Left ventricle myocardium superior (tissue), 1 donor: ENCODE results near the gene IQSEC3. TPM values are rescaled to one million over a fixed set of nuclear protein-coding genes. Genes with fewer than 3 reads are reported as not detected.
"Not testable (repeated sequence)": the region's sequence is repeated elsewhere in the genome, so short reads cannot be mapped to it uniquely, and the experiment has no call there.

Experiments used
- ATAC-seq: fragments of 200-7000 bp; cut with Tn5 transposase; one replicate; pipeline ENCODE4 v1.9.1; 2020; ENCODE audit warnings: mild to moderate bottlenecking, moderate library complexity
- DNase-seq: peaks from one replicate; pipeline ENCODE4 v3.0.0-alpha.2; 2020
- intact Hi-C: fragments of 100-400 bp; cut with micrococcal nuclease; formaldehyde crosslinking; loops from one replicate; pipeline ENCODE4 v1.11.0; 2022
- total RNA-seq: library from RNA; stranded (reverse); fragmentation: NEBNext Ultra II Directional; extraction: Animal tissue kit (Norgen Biotek cat#: 25700); gene quantifications from one replicate; pipeline ENCODE4 v1.2.1, GENCODE V29; 2021
- donor health status: DM: no; HTN: yes; CAD: no; lungs with severe emphysema.

The IQSEC3 gene
- total RNA-seq, 1 donor from 2014 or later, result 1.3 TPM

DNA sequence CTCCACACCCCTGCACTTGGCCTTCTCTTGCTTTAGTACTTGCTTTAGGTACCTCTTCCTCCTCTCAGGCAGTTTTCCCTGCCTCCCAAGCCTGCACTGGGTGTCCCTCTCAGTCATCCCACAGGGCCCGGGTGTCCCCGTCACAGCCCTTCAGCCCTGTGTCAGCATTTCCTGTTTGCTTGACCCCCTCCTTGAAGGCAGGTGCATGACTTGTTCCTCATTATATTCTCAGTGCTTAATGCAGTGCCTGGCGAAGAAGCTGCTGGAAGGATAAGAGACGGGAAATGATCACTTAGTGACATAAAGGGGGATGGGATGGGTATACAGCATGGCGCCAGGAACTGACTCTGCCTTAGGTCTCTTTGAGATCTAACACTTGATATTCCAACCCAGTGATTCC lies 61.5 kb downstream of the IQSEC3 start:
- ATAC-seq (peak; percentile 49), DNase-seq (no peak)
- intact Hi-C loops, result no loop called here

DNA sequence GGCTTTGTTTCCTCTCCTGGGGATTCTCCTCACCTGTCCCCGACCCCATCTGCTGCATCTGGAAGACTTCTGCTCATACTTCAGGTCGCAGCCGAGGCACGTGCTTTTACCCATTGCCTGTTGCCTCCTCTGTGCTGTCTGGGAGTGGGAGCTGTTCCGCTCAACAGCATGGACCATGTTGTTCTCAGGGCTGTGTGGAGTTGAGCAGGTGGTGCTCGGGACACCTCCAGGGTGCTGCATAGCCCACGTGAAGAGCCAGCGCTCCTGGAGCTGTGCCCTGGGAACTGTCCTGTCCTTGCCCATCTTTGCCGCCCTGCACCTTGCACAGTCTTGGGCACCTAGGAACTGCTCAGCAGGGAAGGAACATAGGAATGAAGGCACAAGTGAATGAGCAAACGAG lies 62.4 kb downstream of the IQSEC3 start:
- intact Hi-C loops, result no loop called here
- ATAC-seq (no peak), DNase-seq (no peak)

DNA sequence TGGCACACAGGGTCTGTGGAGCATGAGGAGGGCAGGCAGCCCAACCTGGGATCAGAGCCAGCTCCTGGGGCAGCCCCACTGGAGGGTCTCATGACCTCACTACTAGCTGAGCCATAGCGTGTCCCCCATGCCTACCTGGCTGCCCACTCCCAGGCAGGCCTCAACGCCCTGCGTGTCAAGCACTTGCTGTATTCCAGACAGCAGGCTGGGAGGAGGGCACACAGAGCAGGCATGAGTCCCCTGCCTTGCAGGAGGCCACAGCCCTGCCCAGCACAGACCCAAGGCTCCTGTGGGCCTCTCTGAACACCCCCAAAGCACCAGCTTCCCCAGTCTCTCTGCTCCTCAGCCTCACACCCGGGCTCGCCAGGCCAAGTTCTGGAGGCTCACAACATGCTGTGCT lies 64.0 kb downstream of the IQSEC3 start:
- intact Hi-C loops, result no loop called here
- ATAC-seq (no peak), DNase-seq (no peak)

DNA sequence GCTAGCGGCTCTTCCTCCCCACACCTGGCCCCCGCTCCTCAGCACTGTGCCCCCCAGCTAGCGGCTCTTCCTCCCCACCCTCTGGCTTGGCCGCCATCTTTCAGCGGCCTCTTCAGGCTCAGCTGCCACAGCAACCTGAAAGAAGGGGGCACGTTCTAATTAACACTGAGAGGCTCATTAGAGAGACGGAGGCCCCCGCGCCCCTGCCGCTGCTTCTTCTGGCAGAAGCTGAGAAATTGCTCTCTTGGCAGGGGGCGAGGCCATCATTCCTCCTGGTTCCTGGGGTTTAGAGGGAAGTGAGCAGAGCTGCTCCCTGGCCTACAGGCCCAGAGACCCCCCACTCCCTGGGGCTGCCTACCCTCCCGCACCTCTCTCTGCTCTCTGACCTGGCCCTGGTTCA lies 64.4 kb downstream of the IQSEC3 start:
- no peak for DNase-seq

DNA sequence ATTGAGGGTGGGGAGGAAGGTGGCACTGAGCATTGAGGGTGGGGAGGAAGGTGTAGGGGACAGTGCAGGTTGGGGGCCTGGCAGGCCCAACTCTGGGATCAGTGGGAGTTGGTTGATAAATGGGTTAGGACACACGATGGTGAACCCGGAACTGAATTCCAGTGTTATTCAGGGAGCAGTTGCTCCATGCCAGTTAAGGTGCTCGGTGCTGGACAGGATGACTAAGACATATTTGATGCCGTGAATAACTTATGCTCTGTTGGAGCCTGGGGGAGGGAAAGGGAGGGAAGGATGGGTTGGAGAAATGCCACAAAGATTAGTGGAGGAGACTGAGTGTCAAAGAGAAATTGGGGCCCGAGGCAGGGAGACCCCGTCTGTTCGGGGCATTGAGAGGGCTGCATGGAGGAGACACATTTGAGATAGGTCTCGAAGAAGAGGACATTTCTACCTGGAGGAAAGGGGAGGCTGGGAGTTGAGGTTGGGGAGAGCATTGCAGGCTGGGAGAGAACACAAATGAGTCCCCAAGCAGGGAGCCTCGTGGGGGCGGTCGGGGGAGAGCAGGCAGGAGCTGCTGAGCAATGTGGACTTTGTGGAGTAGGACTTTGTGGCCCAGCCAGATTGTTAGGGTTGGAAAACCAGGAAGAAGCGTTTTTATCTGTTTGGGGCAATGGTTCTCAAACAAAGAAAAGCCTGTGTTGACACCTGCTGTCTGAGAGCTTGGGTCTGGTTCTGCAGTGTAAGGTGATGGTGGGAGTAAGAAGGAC lies 65.3 kb downstream of the IQSEC3 start:
- DNase-seq (no peak), ATAC-seq (no peak)
- intact Hi-C loops, result no loop called here

More for the DNA sequence above, 64.4 kb downstream of the IQSEC3 start:
- ATAC-seq, result no peak
- intact Hi-C loops, result no loop called here

DNA sequence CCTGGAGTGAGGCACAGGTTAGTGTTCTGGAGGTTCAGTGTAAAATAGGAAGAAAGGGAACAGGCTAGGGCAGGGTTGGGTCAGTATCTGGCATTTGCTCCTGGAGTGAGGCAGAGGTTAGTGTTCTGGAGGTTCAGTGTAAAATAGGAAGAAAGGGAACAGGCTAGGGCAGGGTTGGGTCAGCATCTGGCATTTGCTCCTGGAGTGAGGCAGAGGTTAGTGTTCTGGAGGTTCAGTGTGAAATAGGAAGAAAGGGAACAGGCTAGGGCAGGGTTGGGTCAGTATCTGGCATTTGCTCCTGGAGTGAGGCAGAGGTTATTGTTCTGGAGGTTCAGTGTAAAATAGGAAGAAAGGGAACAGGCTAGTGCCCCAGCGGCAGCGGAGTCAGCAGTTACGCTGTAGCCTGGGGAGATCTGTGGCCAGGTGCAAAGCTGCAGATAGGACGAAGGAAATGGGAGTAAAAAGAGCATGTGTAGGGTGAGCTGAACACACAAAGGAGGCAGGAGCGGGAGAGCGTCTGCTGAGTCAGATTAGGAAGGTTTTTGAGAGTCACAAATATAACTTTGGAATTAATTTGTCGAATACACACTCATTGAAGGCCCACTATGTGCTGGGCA lies 67.2 kb downstream of the IQSEC3 start:
- DNase-seq, intact Hi-C loops, ATAC-seq: not testable (repeated sequence)

DNA sequence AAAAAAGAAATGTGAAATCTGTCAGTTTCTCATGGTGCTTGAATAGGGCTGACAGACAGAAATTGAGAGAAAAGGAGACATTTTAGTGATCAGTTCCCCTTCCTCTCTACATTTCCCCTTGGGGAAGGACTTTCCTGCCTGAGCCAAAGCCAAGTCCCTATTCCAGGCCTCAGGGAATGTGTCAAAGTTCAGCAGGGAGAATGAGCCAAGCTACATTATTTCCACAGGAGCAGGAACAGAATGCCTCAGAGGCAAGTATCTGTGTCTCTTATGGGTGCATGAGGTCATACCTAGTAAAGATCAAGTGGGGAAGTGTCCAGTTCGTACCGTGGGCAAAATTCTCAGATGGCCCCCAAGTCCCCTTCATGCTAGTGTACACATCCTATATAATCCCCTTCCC lies 68.6 kb downstream of the IQSEC3 start:
- no peak for ATAC-seq
- intact Hi-C loops, result no loop called here
- no peak for DNase-seq

DNA sequence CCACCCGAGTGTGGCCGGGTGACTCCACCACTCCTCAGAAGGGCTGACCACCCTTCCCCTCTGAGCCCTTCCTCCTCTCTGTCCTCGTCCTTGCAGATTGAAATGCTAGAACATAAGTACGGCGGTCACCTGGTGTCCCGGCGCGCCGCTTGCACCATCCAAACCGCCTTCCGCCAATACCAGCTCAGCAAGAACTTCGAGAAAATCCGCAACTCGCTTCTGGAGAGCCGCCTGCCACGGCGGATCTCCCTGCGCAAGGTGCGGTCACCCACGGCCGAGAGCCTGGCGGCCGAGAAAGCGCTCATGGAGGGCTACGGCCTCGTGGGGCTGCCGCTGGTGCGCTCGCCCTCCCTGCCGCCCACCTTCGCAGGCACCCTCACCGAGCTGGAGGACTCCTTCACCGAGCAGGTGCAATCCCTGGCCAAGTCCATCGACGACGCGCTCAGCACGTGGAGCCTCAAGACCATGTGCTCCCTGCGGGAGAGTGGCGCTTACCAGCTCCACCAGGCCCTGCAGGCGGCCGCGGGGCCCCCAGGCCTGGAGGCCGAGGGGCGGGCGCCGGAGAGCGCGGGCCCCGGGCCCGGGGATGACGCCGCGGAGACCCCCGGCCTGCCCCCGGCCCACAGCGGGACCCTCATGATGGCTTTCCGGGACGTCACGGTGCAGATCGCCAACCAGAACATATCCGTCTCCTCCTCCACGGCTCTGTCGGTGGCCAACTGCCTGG lies 71.8 kb downstream of the IQSEC3 start:
- DNase-seq (no peak), ATAC-seq (no peak)
- intact Hi-C loops, result no loop called here

DNA sequence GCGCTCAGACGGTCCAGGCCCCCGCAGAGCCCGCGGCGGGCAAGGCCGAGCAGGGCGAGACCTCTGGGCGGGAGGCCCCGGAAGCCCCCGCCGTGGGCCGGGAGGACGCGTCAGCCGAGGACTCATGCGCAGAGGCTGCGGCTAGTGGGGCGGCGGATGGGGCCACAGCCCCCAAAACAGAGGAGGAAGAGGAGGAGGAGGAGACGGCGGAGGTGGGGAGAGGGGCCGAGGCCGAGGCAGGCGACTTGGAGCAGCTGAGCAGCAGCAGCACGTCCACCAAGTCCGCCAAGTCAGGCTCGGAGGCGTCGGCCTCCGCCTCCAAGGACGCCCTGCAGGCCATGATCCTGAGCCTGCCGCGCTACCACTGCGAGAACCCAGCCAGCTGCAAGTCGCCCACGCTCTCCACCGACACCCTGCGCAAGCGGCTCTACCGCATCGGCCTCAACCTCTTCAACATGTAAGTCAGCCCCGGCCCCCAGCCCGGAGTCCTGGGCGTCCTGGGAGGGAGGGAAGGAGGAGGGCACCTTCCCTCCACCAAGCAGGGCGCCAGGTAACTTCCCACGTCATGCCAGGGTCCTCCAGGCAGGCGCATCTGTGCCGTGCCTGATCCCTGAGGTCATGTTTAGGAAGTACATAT lies 72.4 kb downstream of the IQSEC3 start:
- intact Hi-C loops, result no loop called here
- DNase-seq (peak; percentile 57), ATAC-seq (peak; percentile 71)

DNA sequence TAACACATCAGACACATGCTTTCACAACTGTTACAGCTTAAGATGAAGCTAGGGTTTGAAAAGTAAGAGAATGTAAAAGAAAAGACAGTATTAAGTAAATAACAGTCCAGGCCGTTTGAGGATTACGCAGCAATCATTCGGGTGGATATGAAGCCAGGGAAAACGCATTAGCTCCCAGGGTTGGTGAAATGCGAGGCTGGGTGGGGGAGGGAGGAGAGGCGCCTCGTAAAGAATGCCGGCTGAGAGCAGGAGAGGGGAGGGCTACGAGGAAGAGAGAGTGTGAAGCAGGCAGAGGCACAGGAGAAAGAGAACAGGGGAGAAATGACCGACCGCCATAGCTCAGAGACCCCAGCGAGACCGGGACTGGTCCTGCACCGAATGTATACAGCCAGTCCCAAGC lies 73.0 kb downstream of the IQSEC3 start:
- intact Hi-C loops, result no loop called here
- ATAC-seq, result peak; percentile 37

DNA sequence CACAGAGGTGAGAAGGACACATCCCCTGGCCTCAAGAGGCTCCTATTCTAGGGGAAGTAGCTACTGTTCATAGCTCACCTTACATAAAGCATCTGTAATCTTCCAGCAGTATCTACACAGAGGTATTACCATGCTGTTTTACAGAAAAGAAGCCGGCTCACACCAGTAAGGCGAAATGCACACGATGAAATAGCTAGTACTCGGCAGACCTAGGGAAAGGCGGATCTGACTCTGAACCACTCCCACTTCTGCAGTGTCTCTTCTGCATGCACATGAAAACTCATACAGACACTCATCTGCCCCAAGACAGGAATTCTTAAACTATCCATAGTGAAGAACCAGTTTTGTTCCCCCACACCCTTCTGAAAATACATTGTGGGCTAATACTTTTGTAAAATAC lies 73.6 kb downstream of the IQSEC3 start:
- intact Hi-C loops, result no loop called here
- no peak for DNase-seq
- no peak for ATAC-seq

More for the DNA sequence above, 73.0 kb downstream of the IQSEC3 start:
- DNase-seq, result no peak

DNA sequence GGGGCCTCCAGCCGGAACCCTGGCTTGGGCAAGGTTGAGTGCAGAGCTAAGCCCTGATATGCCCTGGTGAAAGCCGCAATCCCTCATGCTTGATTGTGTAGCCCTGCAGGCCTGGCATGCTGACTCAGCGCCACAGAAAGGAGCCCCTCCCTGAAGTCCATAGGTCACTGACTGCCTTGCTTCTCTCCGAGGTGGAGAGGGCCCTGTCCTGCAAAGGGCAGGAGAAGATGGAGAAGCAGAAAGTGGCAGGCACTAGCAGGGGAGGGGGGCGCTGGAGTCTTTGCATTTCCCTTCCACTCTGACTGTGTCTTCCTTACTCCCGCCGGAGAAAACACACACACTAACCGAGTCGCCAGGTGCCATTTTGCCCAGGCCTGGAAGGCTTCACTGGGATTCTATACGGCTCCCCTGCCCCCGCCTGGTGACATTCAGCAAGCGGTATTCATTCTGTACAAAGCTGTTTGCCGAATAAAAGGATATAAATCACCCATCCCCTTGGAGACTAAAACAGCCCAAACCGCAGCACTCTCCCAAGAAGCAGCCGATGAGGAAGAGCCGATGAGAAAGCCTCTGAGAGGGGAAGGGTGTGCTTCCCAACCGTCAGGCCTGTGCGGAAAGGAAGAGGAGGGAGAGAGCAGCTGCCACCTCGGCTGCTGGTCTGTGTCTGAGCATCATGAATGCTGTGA lies 77.5 kb downstream of the IQSEC3 start:
- no peak for ATAC-seq
- intact Hi-C loops, result no loop called here
- DNase-seq, result no peak

DNA sequence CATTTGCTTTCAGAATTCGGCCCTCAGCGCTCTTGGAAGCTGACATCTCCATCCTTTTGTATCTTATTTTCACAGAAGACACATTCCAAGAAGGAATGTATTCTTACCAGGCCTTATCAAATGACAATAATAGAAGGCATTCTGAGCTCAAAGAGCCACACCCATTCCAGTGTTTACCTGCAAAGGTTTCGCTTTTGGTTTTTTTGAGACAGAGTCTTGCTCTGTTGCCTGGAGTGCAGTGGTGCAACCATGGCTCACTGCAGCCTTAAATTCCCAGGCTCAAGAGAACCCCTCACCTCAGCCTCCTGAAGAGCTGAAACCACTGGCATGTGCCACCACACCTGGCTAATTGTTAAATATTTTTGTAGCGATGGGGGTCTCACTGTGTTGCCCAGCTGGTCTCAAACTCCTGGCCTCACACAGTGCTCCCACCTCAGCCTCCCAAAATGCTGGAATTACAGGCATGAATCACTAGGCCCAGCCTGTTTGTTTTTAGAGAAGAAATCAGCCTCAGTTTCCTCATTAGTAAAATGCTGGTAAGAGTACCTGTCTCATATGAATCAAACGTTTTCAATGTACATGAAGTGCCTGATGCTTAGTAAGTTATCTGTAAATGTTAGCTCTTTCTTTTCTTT lies 78.2 kb downstream of the IQSEC3 start:
- intact Hi-C loops, result no loop called here
- DNase-seq, result no peak
- ATAC-seq, result no peak

DNA sequence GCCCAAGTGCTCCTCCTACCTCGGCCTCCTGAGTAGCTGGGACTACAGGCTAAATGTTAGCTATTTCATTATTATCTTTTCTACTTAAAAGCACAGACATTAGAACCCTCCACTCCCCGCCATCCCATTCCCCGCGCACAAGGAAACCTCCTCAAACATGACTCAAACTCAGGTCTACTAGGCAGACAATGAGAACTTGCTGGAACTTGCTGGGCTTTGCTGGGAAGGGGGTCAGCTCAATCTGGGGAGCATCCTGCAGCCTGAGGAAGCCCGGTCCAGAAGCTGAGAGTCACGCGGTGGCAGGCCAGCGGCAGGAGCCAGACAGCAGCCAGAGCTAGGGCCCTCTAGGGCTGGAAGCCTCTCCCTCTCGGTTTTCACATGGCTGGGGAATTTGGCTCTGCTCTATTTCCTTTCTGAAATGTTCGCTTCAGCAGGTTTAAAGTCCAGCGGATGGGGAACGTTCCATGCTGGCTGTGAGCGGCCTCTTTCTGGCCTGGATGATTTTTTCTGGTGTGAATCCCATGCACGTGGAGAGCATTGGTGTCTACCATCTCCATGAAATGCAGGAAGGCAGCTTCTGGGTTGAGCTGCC lies 78.9 kb downstream of the IQSEC3 start:
- intact Hi-C loops, result no loop called here
- ATAC-seq (no peak), DNase-seq (no peak)

DNA sequence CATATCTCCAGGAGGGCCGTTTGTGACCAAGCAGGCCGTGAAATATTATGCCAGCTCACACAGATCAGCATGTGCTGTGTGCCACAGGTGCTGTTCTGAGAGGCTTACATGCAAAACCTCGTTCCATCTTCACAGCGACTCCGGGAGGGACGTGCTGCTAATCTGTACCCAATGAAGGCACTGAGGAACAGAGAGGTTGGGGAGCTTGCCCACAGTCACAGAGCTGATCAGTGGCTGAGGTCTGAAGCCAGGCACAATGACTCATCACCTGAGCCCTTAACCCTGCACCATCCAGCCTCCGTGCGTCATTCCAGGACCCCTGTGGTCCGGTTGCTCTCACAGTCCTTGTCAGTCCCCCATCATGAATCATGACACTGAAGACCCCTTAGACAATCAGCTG lies 80.7 kb downstream of the IQSEC3 start:
- intact Hi-C loops, result no loop called here
- ATAC-seq (no peak), DNase-seq (no peak)

DNA sequence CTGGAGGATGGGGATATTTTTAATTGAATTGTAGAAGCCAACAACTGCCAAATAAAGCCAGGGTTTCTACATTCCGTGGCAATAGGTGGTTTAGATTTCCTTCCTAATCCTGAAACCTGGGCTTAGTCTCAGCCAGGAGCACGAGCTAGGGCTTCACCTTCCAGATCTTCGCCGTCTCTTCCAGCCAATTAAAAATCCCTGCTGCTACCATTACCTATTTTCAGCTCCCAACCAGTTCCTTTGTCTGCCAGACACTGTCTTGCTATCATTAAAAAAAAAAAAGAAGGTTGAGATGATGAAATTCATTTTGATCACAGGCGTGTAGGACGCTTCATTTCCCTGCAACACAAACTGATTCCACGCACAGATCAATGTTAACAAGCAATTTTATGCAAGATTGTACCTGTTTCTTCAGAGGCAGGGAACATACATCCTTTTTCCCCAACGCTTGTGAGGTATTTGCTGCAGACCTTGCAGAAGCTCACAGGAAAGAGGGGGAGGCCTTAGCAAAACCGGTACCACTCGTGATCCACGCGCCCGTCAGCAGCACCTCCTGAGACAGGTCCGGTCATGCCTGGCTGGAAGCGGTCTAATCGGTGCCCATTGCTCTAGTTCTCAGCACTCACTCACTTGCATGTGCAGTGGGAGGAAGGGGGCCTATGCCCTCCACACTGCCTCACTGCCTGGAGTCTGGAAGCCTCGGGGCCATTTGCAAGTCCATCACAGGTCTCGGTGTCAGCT lies 82.3 kb downstream of the IQSEC3 start:
- no peak for DNase-seq
- ATAC-seq, result no peak
- intact Hi-C loops, result no loop called here

DNA sequence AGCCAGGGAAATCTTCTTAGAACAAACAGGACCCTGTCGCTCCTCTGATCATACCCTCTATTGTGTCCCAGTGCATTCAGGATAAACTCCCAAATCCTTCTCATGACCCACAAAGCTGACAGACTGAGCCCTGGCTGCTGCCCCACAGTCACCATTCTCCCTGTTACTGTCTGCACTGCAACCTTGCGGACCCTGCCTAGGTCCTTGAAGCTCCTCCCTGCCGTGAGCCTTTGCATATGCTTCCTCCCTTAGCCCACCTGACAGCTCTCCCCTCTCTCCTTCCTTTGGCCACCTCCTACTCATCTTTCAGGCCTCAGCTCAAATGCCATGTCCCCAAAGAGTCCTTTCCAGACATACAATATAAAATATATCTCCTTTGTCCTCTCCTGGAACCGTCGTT lies 85.0 kb downstream of the IQSEC3 start:
- DNase-seq, result no peak
- ATAC-seq, result no peak
- intact Hi-C loops, result no loop called here

DNA sequence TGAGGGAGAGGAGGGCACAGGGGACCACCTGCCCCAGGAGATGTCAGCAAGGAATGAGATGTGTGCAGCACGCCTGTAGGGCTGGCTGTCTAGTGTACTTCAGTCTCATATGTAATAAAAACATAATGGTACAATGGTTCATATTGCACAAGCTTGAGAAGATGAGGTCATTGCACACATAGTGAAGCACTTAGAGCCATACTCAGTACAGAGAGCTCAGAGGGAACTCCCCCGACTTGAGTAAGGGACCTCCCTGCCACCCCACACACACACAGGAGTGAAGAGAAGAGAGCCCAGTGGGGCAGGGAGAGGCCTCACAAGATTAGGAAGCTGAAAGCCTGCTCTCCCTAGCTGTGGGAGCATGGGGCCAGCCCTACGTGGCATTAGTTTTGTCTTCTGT lies 85.9 kb downstream of the IQSEC3 start:
- intact Hi-C loops, result no loop called here
- DNase-seq, result no peak
- no peak for ATAC-seq
